Measurements from ENCODE around the gene MRGPRX2.

MRGPRX2 gene

GRCh38 chr11:19073454-19074415, 13.2 kb upstream of the MRGPRX2 start:
- DNase-seq = no peak

- no peak for DNase-seq
Measured at GRCh38 chr11:19072464-19072863, 11.9 kb upstream of the MRGPRX2 start.

- DNase-seq = peak; percentile 25
Measured at GRCh38 chr11:19071255-19071654, 10.7 kb upstream of the MRGPRX2 start.

GRCh38 chr11:19059833-19060232, 684 bp downstream of the MRGPRX2 start:
- DNase-seq = no peak

- DNase-seq = no peak
Measured at GRCh38 chr11:19055905-19056304, 4.6 kb downstream of the MRGPRX2 start.

GRCh38 chr11:19055016-19055415, 5.5 kb downstream of the MRGPRX2 start:
- no peak for DNase-seq

GRCh38 chr11:19053909-19054308, 6.6 kb downstream of the MRGPRX2 start:
- DNase-seq = no peak

GRCh38 chr11:19050281-19050680, 10.2 kb downstream of the MRGPRX2 start:
- DNase-seq = no peak

GRCh38 chr11:19049351-19049750, 11.2 kb downstream of the MRGPRX2 start:
- no peak for DNase-seq

GRCh38 chr11:19040051-19040450, 20.5 kb downstream of the MRGPRX2 start:
- DNase-seq = no peak

- no peak for DNase-seq
Measured at GRCh38 chr11:19039409-19039808, 21.1 kb downstream of the MRGPRX2 start.

GRCh38 chr11:19032990-19033389, 27.5 kb downstream of the MRGPRX2 start:
- no peak for DNase-seq

GRCh38 chr11:19027829-19028595, 32.5 kb downstream of the MRGPRX2 start:
- peak; percentile 25 for DNase-seq

GRCh38 chr11:19026862-19027261, 33.7 kb downstream of the MRGPRX2 start:
- peak; percentile 28 for DNase-seq

- DNase-seq = no peak
Measured at GRCh38 chr11:19025481-19026406, 34.8 kb downstream of the MRGPRX2 start.

- DNase-seq = no peak
Measured at GRCh38 chr11:19020831-19021230, 39.7 kb downstream of the MRGPRX2 start.

- no peak for DNase-seq
Measured at GRCh38 chr11:19018901-19019300, 41.6 kb downstream of the MRGPRX2 start.

GRCh38 chr11:19013181-19013857, 47.2 kb downstream of the MRGPRX2 start:
- DNase-seq = no peak

GRCh38 chr11:19012636-19013035, 47.9 kb downstream of the MRGPRX2 start:
- no peak for DNase-seq

All from NK-92 treated with Interleukin-12 subunit alpha and Interleukin-12 subunit beta, amount 100 ng/mL, for 24 hours (cell line).